NCI-H748 treated with DMSO at 0.1 percent for 48 hours (cell line): Measurements from ENCODE around the gene FCHO1.

Source experiments
- DNase-seq: peaks from one replicate; lab custom pipeline; 2025; lab: John Stamatoyannopoulos, UW

The FCHO1 gene

GRCh38 chr19:17831419-17831888 is 80.2 kb downstream of the FCHO1 start:
- DNase-seq = no peak

- no peak for DNase-seq
Measured at GRCh38 chr19:17832443-17833208, 81.3 kb downstream of the FCHO1 start.

GRCh38 chr19:17834350-17835181 is 83.3 kb downstream of the FCHO1 start:
- DNase-seq = no peak

- no peak for DNase-seq
Measured at GRCh38 chr19:17835182-17836006, 84.1 kb downstream of the FCHO1 start.

- no peak for DNase-seq
Measured at GRCh38 chr19:17836530-17836929, 85.3 kb downstream of the FCHO1 start.

- no peak for DNase-seq
Measured at GRCh38 chr19:17837972-17838371, 86.7 kb downstream of the FCHO1 start.
